Measurements from ENCODE around the gene CKAP2.
"Not testable (repeated sequence)": the region's sequence is repeated elsewhere in the genome, so short reads cannot be mapped to it uniquely, and the experiment has no call there.

CKAP2 gene

GRCh38 chr13:52454820-52455676, at the start of gene CKAP2:
Gene CKAP2, plus strand, starts transcription at chr13:52455478. Its CDS starts 79 bp downstream, at chr13:52455557.
- DNase-seq = peak; percentile 99

DNA sequence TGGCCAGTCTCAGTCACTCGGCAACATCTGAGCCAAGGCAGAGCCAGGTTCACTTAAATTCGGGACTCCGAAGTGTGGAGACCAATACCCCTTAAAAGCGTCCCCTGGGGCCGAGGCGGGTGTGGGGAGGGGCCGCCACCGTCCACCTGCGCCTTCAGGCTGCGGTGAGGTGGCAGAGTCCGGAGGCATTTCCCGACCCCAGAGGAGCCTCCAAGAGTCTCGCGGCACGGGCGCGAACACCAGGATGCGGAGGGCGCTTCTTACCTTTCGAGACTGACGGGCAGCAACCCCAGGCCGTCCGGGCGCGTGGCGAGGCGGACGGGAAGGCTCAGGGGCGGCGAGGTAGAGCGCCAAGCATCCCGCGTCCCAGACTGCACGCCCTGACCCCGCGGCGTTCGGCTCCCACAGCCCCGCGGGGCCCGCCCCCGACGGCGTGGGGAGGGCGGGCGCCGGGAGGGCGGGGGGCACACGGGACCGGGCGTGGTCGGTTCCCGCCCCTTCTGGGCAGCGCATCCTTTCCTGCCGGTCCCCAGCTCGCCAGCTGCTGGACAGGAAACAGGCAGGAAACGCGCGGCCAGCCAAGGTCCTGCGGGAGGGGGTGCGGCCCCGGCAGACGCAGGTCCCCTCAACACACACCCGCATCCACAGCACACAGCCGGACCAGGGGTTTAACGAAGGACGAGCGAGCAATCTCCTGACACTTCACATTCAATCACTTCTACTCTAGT, 49.3 kb upstream of the CKAP2 start, which contains the start of gene THSD1:
Gene THSD1 (minus strand): TSS at position 406 of the 728 bp plus-strand sequence. CDS start 3,572 bp downstream, outside the sequence.
- peak; percentile 75 for DNase-seq

DNA sequence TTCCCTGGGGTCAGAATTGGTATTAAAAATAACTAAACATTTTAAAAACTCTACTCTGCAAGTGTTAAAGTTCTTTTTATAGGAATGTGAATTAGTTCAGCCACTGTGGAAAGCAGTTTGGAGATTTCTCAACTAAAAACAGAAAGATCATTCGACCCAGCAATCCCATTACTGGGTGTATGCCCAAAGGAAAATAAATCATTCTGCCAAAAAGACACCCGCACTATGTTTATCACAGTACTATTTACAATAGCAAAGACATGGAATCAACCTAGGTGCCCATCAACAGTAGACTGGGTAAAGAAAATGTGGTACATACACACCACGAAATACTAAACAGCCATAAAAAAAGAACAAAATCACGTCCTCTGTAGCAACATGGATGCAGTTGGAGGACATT, 48.6 kb upstream of the CKAP2 start:
- no peak for DNase-seq

GRCh38 chr13:52407436-52407835, 47.8 kb upstream of the CKAP2 start:
- DNase-seq = not testable (repeated sequence)

- DNase-seq = not testable (repeated sequence)
Observed at GRCh38 chr13:52408071-52408658, 47.1 kb upstream of the CKAP2 start.

DNA sequence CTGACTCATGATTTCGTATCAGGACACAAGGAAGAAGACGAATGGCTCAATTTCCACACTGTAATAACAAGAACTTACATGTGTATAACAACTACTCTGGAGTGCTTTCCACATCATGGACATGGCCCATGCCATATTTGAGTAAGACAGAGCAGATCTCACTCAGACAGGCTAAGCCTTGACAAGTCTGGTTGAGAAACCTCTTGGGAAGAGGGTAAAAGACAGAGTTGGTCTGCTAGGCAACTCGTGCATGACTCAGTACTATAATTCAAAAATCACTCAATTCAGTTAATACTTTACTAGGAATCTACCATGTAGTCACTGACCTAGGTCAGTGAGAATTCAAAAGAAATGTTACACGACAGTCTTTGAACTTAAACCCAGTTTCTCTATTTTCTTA, 43.6 kb upstream of the CKAP2 start:
- DNase-seq = no peak

DNA sequence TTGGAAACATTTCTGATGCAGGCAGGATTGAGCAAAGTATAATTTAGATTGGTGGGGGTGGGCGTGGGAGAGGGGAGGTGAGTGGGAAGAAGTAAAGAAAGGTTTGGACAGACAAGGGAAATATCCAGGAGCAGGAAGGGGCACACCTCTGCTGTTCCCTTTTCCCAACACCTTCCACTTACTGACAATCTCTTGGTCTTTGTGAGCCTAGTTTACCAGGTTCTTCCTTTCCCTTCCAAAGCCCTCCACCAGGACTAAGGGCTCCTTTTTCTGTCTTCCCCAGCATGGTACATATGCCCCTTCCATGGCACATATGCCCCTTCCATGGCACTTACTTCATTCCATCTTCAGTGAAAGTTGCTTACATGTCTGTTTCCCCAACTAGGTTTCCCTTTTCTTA, 43.1 kb upstream of the CKAP2 start:
- no peak for DNase-seq

DNA sequence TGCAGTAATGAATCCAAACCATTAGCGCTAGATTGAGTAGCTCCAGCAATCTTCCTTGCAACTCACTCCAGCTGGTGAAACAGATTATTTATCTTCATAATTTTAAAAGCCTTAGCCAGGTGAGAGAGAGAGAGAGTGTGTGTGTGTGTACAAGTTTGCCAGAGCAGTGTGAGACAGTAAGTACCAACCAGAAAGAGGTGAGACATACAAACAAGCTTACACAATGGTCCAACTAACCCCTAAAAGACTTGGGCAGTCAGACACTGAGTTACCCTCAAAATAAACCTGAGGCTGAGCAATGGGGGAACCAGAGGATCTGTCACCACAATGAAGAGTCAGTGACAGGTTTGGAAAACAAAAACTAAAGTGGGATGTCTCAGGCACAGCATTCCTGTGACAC, 41.2 kb upstream of the CKAP2 start:
- DNase-seq = no peak

- DNase-seq = no peak
Observed at GRCh38 chr13:52414963-52415362, 40.3 kb upstream of the CKAP2 start.

DNA sequence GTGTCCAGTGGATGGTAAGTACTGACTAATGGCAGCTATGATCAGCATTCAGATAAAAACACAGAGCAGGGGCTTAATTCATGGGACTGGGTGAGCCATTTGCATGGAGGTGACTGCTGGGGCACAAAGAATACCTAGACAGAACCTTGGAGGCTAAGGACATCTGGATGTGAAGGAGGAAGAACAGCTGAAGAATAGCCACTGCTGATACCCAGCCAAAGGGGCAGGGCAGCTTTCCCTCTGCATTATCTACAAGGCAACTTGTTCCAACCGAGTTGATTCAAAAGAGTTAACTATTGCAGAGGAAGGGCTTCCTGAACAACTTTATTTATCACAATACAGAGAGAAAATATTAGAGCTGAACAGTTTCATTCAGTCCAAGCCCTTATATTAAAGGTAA, 36.2 kb upstream of the CKAP2 start:
- DNase-seq = no peak

DNA sequence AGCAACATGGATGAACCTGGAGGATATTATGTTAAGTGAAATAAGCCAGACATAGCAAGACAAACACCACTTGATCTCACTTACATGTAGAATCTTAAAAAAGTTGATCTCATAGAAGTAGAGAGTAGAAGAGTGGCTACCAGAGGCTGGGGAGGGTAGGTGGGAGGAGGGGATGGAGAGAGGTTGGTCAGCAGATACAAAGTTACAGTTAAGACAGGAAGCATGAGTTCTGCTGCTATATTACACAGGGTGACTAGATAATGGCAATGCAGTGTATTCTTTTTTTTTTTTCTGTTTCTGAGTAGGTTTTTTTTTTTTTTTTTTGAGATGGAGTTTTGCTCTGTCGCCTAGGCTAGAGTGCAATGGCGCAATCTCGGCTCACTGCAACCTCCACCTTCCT, 34.1 kb upstream of the CKAP2 start:
- no peak for DNase-seq

DNA sequence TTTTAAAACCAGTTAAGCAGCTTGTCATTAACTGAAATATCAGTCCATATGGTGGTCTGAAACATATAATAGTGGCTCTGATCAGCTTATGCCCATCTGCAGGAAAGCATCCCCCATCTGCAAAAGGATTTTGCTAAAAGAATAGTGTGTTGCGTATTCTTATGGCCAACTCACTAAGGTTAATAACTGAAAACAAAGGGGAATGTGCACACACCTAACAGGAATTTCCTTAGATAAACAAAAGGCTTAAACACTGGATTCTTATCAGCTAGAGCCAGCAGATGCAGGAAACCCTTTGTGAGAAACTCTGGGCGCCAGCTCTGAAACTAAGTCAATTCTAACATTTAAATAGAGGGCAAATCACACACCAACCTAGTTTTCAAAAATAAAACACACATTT, 27.0 kb upstream of the CKAP2 start:
- DNase-seq = peak; percentile 25

GRCh38 chr13:52432456-52432855, 22.8 kb upstream of the CKAP2 start:
- DNase-seq = no peak

GRCh38 chr13:52446265-52446664, 9.0 kb upstream of the CKAP2 start:
- no peak for DNase-seq

- DNase-seq = peak; percentile 26
Observed at GRCh38 chr13:52447354-52447753, 7.9 kb upstream of the CKAP2 start.

DNA sequence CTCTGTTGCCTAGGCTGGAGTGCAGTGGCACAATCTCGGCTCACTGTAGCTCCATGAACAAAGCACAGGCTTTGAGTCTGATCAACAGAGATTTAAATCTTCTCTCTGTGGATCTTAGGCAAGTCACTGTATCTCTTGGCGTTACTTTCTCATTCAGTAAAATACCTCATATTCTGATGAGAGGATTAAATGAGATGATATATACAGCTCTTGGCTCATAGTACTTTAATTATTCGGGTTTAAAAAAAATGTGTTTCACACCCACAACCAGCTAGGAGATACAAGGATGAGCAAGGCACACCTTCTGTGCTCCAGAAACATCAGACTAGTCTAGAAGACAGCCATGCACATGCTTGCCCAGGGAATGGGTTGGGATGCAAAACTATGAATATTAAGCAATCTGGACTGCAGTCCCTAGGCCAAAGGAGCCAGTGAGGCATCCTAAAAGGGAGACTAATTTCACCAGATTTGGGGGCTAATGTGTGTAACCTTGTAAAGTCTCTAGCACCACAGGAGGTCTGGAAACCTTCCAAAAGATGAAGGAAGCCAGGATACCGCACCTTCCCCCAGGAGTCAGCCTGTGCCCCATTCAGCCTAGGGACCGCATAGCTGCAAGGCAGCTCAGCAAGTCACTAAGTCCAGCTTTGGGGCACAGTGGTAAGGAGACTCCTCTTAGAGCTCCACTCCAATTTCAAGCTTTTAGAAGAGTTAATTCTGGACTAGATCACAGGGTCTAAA, 7.3 kb upstream of the CKAP2 start:
- DNase-seq = peak; percentile 7

DNA sequence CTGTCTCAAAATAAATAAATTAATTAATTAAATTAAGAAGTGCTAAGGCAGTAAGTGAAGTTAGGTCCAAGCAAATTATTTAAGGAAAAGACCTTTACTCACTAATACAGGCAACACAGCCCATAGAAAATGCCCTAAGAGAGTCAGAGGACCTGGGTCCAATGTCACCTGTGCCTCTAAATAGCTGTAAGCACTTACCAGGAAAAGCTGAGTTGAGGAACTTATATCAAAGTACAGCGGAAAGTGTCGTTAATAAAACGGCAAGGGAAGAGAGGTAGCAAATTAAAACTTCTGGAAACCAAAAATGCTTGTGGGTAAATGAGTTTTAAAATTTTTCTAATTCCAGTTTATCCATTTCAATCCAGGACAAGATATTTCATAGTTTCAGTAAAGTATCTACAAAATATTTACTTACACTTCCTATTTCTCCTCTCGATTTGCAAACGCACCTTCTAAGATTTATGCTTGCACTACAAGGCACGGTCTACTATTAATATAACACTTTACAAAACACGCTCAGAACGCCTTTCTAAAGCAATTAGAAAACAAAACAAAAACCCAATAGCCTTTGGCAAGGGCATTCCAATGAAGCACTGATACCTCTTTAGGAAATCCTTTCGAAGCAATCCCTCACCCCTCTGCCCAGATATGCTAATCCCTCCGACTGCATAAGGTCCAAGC, 5.8 kb upstream of the CKAP2 start:
- DNase-seq = peak; percentile 25

- DNase-seq = peak; percentile 97
Observed at GRCh38 chr13:52450012-52450792, 5.1 kb upstream of the CKAP2 start, which contains the start of gene VPS36. Gene VPS36, minus strand, starts transcription at chr13:52450634. Its CDS starts 40 bp downstream, at chr13:52450594.

DNA sequence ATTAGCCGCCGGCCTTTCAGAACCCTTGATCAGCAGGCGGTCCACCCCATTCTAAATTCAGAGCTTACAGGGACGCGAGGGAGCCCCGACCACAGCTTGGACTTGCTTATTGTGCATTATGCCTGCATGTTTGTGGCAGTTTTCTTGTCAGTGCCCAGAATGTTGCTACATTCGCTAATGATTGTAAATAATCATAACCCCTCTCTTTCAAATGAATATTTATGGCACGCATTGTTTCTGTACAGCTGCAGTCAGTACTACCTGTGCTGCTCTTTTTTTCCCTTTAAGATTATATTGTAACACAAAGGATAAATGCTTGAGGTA, 4.5 kb upstream of the CKAP2 start:
- DNase-seq = no peak

DNA sequence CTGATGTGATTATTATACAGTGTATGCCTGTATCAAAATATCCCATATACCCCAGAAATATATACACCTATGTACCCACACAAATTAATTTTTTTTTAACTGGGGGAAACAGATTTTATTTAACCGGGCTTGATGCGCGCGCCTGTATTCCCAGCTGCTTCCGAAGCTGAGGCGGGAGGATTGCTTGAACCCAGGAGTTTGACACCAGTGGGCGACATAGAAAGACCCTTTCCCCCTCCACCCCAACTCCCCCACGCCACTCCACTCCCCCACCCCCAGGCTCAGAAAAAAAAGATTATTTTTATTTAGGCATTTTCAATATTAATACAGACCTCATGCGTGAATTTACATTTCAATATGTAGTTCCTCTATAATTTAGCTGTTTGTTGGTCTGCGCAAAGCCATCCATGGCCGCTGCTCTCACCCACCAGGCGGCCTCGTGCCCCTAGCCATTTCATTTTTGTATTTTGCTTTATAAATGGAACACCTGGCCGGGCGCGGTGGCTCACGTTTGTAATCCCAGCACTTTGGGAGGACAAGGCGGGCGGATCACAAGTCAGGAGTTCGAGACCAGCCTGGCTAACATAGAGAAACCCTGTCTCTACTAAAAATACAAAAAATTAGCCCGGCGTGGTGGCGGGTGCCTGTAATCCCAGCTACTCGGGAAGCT, 4.0 kb upstream of the CKAP2 start:
- no peak for DNase-seq

GRCh38 chr13:52452470-52452869, 2.8 kb upstream of the CKAP2 start:
- peak; percentile 22 for DNase-seq
